G401 (cell line): ENCODE results near the gene PLEKHA1. TPM values are rescaled to one million over a fixed set of nuclear protein-coding genes. Genes with fewer than 3 reads are reported as not detected.
A peak's percentile ranks its signal among the peaks of the same experiment; 100 is the strongest.

ENCODE experiments used
- DNase-seq: peaks from one replicate; pipeline ENCODE4 v3.0.0-alpha.2; 2015; ENCODE audit warnings: low spot score
- in situ Hi-C: cut with HindIII; loops from 2 replicates; pipeline ENCODE4 v1.10.0; 2016; ENCODE audit warnings: low sequenced_read_pairs, mixed read lengths
- total RNA-seq: library from RNA; depleted of rRNA; stranded (reverse); fragments of >200 nt; shearing (Covaris generic); gene quantifications from 2 replicates; pipeline ENCODE4 v1.2.3, GENCODE V29; 2014

The PLEKHA1 gene
- total RNA-seq, 1 experiment from 2014 or later: 21.3 TPM

DNA sequence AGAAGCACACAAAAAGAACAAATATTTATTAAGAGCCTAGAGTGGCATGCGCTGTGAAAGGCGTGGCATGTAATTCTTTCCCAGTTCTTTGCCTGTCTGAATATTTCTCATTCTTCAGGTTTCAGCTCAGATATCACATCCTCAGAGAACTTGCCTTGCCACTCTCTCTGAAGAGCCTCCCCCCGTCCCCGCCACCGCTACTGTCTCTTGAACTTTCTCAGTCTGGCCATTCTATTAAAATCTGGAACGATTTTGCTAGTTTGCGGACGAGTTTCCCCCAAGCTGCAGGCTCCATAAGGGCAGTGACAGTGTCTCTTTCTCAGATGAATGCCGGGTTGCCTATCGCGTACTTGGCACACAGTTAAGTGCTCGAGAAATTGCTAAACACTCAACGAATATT, 787 bp upstream of the PLEKHA1 start:
- in situ Hi-C loops: no loop called here
- DNase-seq: no peak

DNA sequence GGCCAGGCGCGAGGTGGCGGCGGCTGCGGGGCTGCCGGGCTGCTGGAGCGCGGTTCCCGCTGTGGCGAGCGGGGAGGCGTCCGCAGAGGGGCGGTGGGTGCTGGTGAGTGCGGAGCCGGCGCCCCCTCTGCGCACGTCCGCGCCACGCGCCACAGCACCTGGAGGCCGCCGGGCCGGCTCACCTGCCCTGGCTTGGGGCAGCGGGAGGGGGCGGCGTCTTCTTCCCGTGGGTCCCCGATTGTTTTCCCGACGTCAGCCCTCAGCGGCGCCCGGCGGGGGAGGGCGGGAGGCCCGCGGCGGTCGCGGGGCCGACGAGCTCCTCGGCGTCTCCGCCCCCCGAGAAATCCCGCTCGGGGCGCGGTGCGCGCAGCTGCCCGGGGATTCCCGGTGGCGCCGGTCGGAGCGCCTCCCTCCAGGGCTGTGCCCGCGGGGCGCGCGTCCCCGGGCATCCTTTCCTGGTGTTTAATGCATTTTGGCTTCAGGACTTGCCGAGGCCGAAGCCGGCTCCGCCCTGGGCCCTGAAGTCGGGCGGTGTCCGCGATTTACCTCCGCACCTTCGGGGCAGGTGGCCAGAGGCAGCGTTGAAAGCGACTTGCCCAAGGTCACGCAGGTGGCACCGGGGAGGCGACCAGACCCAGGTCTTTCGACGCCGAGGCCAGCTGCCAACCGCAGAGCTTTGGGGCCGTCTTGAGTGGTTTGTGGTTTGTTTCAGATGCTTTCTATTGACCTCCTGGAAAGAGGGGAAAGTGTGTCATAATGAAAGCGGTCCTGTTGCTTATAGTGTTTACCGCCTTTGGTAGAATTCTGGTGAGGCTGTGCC, 561 bp downstream of the PLEKHA1 start:
- in situ Hi-C loops: no loop called here
- peak; percentile 42 for DNase-seq

DNA sequence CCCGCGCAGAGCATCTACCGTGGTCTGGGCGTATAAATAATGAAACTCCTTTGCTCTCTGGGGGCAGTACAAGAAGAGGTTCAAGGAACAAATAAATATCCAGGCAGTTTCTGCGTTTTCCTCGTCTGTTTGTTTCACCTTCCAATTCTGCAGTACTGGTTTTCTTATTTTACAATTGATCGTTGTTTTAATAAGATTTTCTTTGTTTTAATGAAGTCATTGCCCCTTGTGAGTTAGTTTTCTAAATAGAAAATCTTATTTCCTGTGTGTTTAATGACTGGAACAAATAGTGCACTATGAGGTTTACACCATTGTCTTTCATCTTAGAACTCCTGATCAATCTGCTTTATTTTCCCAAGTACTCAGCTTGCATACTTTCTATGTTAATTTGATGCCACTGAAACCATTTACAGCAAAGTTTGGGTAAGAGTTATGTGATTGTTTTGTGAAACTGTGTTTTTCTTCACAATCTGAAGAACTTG, 1.2 kb downstream of the PLEKHA1 start:
- DNase-seq: no peak
- in situ Hi-C loops: no loop called here

DNA sequence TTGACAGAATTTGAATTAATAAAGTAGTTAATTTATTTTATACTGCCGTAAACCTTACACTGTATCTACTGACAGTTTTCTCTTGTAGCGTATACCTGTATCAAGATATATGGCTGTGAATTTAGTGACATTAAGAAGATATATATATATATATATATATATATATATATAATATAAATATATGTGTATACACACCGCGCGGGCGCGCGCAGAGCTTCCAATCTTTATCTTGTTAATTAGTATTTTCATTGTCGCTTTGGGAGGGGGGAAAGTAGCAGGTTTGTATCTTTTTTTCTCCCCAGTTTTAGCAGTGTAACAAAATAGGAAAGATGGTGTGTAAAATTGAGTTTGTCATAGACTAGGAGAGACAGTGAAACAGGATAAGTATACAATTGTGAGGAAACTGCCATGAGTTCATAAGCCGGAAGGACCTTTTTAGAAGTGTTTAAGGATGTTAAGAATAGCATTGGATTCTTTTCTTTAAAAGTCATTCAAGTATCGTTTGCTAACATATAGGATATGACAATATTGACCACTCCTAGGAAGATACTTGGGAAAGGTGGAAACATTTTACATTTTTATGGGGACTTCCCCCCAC, 2.0 kb downstream of the PLEKHA1 start:
- DNase-seq: no peak
- in situ Hi-C loops: no loop called here

DNA sequence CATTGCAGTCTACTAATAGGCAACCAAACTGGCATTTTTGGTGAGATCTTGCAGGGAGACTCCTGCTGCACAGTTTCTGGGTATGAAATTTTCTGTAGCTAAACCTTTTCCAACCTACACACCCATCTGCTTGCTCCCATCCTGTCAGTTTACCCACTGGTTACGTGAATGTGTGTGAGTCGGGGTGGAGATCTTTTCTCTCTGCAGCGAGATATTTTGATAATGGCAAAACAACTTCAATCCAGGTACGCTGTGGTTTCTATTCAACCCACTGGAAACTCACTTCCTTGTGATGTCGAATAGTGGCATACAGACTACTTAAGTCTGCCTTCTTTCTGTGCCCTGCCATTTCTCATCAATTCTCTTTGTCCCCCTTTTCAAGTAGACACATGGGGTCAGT, 4.5 kb downstream of the PLEKHA1 start:
- in situ Hi-C loops: no loop called here
- DNase-seq: no peak

DNA sequence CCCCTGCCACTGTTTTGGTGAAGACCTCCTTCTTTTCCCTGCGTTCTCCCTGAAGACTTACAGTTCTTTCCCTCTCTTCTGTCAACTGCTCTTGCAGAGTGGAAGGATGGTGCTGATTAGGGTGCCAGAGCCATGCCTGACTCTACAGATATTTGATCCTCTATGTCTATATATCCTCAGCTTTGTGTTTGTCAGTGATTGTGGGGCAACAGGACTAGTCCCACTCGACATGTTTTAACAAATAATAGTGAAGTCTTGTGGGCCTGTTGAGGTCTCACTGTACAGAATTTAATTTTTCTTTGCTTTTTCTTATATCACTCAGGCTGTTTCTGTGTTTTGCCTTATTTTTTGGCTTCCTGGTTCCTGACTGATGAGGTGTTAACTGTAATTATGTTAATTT, 5.0 kb downstream of the PLEKHA1 start:
- no peak for DNase-seq
- in situ Hi-C loops: no loop called here

DNA sequence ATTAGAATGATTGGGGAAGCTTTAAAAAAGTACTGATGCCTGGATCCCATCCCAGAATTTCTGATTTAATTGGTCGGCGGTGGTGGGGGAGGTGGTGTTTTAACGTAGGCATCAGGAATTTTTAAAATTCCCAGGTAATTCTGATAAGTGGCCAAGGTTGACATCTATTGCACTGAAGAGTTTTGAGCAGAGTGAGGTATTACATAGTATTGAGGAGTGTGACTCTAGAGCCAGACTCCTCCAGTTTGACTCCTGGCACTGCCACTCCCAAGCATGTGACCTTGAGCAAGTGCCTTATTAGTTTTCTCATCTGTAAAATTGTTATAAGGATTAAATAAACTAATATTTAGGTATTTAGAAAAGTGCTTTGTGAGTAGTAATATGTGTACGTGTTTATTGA, 6.2 kb downstream of the PLEKHA1 start:
- in situ Hi-C loops: no loop called here
- no peak for DNase-seq

DNA sequence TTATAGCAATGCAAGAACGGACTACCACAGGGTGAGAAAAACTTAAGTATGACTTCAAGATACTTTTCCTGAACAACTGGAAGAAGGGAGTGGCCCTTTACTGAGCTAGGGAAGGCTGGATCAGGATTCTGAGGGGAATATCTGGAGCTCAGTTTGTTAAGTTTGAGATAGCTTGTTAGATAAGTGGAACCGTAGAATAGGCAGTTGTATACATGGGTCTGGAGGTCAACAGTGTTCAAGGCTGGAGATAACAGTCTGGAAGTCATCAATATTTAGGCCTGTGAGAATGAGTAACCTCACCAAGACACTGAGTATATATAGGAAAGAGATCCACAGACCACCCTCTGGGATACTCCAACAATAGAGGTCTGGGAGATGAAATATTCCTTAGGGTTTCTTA, 7.2 kb downstream of the PLEKHA1 start:
- DNase-seq: no peak
- in situ Hi-C loops: no loop called here

DNA sequence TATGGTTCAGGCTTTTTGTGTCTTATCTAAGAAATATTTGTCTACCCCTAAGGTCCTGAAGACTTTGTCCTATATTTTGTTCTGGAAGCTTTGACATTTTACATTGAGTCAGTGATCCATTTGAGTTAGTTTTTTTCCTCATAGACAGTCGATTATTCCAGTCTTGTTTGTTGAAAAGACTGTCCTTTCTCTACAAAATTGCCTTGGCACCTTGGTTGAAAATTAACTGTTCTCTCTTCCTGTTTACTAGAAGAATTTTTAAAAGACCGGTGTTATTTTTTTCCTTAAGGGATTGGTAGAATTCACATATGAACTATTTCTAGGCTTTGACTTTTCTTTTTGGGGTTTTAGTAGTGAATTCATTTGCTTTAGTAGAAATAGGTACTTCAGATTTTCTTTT, 12.0 kb downstream of the PLEKHA1 start:
- in situ Hi-C loops: no loop called here
- DNase-seq: no peak

DNA sequence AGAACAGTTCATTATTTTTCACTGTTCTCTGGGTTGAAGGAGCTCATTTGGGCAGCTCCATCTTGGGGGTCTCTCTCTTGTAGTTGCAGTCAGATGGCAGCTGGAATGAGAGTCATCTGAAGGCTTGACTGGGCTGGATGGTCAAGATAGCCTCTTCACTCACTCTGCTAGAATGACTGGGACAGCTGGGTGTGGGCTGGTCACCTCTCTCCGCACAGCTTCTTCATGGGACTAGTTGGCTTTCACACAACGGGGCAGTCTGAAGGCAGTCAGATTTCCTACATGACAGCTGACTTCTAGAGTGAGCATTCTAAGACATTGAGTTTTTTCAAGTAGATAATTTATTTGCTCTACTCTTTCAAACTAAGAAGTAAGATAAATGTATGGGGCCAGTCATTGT, 13.1 kb downstream of the PLEKHA1 start:
- in situ Hi-C loops: no loop called here
- no peak for DNase-seq

DNA sequence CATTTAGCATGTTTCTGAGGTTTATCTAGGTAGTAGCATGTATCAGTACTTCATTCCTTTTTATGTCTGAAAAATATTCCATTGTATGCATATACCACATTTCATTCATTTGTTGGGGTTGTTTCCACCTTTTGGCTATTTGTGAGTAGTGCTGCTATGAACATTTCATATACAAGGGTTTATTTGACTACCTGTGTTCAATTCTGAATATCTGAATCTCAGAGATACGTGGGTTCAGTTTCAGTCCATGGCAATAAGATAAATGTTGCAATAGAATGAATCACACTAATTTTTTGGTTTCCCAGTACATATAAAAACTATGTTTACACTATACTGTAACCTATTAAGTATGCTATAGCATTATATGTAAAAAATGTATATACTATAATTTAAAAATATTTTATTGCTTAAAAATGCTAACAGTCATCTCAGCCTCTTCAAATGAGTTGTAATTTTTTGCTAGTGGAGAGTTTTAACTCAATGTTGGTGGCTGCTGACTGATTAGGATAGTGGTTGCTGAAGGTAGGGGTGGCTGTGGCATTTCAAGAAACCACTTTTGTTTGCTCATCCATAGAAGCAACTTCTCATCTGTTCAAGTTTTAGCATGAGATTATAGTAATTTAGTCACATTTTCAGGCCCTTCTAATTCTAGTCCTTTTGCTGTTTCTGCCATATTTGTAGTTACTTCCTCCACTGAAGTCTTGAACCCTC, 13.9 kb downstream of the PLEKHA1 start:
- in situ Hi-C loops: no loop called here
- DNase-seq: no peak

DNA sequence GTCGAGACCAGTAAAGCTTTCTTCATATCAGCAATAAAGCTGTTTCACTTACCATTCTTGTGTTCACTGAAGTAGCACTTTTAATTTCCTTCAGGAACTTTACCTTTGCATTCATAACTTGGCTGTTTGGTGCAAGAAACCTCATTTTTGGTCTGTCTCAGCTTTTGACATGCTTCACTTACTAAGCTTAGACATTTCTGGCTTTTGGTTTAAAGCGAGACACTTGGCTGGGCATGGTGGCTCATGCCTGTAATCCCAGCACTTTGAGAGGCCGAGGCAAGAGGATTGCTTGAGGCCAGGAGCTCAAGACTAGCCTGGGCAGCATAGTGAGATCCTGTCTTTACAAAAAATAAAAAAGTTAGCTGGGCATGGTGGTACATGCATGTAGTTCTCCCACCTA, 15.8 kb downstream of the PLEKHA1 start:
- in situ Hi-C loops: no loop called here
- DNase-seq: no peak

DNA sequence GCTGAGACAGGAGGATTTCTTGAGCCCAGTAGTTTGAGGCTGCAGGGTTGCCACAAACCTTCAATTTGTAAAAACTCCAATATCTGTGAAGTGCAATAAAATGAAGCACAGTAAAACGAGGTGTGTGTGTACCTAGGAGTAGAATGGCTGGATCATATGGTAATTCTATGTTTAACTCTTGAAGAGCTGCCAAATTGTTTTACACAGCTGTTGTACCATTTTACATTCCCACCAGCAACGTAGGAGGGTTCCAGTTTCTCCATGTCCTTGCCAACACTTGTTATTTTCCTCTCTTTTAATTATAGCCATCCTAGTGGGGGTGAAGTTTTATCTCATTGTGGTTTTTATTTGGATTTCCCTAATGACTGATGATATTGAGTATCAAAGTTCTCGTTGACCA, 16.2 kb downstream of the PLEKHA1 start:
- no peak for DNase-seq
- in situ Hi-C loops: no loop called here

DNA sequence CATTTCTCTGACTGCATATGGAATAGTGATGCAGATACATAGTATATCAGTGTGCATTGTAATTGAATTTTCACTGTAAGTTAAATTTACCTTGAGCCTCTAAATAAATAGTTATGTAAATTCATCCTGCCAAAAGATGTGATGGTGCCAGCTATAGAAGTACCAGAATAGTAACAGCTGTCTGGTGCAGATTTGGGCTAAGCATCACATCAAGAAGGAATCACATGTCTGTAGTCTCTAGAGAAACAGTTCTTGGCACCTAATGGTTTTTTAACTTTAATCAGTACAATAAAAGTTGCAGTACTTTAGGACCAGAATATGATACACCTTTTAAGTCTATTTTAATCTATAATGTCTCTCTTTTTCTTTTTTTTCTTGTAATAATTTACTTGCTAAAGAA, 17.4 kb downstream of the PLEKHA1 start:
- in situ Hi-C loops: no loop called here
- DNase-seq: no peak

DNA sequence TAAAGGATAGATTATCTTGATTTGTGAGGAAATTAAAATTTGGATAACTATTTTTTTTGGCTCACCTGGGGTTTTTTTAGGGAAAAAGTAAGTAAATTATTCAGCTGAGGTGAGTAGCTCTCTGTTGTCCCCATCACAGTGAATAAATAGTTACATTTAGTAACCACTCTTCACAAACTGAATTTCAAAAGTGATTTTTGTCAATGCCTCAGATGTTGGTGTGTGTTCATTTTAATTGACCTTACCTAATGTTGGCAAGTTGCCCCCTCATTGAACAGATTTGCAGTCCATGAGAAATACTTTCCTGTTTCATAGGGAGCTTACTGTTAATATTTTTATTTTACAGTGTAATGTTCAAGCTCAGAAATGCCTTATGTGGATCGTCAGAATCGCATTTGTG, 18.3 kb downstream of the PLEKHA1 start:
- in situ Hi-C loops: no loop called here
- DNase-seq: no peak

DNA sequence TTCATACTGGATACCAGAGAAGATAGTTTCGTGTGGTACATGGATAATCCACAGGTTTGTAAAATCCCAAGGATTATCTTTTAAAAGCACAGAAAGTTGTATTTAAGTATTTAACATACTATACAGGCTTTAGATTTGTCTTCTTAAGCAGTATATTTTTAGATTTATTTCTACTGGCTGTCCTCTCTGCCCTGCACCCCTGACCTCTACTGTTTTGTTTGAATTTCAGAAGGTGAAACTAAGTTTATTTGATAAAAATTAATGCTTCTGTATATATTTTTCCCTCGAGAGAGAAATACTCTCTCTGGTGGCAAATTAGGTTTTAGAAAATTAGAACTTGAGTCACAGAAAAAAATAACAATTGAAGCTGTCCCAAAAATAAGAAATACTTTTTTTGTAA, 18.8 kb downstream of the PLEKHA1 start:
- no peak for DNase-seq
- in situ Hi-C loops: no loop called here

DNA sequence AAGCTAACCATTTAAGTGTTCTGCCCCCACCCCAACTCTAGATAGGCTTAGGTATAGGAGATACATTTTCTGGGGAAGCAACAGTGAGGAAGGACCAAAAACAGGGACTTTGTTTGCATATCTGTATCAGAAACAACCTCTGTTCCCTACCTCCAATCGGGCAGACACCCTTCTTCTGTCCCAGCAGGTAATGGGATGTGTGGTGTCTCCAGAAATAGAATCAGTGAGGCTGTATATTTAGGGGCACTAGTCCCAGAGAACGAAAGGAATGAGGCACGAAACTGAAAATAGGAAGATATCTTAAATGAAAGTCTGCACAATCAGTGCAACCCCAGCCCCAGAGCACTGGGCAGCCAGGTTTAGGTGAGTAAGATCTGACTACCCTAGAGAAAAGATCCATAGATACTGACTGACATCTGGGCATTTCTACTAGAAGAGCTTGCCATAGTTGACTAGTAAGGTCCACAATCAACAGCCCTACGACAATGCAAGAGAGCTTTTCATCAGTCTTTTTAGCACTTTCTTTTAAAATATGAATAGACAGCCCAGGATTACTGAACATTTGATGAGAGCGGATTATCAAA, 28.1 kb downstream of the PLEKHA1 start:
- in situ Hi-C loops: no loop called here
- DNase-seq: no peak

DNA sequence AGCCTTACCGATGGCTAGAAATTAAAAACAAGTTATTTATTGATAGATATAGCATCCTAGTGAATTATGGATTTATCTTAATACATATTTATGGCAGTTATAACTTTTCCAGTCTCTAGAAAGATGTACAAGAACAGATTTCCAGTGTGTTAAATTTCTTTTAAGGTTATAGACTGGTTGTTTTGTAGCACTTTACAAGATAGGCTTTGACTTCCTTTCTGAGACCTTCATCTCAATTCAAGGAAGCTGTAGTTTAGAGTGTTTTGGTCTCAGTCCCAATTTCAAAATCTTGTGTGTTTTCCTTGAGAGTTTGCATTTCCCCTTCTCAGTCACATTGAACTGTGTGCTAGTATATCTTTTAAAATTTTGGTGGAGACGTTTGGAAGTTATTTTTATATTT, 30.1 kb downstream of the PLEKHA1 start:
- in situ Hi-C loops: no loop called here
- no peak for DNase-seq

DNA sequence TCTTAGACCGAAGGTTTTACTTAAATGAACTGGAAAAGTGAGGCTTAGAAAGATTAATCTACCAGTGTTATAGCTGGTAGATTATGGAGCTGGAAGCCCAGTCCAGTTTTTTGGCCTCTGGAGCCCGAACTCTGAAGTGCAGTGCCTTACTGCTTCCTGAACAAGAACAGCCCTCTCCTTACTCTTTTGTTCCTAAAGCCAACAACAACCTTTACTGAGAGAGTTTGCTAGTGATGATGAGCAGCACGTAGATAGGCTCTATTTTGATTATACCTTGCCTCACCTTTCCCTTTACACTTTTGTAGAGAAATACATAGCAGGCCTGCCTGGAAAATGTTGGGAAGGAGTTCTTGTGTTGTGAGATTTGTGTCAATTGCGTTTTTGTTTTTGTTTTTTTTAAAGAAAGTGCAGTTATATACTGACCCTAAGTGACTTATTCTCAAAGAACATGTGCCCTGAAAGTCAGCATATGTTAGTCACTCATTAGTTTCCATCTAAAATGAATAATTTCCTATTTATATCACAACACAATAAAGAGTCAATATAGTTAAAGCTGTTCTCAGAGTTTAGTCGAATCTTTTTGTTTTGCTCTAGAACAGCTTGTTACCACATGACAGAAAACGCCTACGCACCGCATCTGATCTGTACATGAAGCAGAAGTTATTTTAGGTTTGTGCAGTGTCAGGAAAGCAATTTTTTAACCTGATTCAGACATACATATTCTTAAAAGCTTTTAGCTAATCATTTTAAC, 33.0 kb downstream of the PLEKHA1 start:
- in situ Hi-C loops: no loop called here

More for the DNA sequence above, 33.0 kb downstream of the PLEKHA1 start:
- no peak for DNase-seq
